GM23248 (cell line): ENCODE results near the gene SLC12A4.

ENCODE experiments used
- EZH2 ChIP-seq: fragments of 200-600 bp; sonication (generic); IDR thresholded peaks from 2 replicates; pipeline ENCODE4 v1.6.1; 2018; ENCODE audit warnings: antibody characterized with exemption, mild to moderate bottlenecking; ENCODE audit not compliant: insufficient read depth, poor library complexity, severe bottlenecking
- EZH2phosphoT487 ChIP-seq: fragments of 200-600 bp; sonication (generic); IDR thresholded peaks from 2 replicates; pipeline ENCODE4 v1.6.1; 2018; ENCODE audit warnings: antibody characterized with exemption, moderate library complexity, mild to moderate bottlenecking, low read depth; ENCODE audit not compliant: insufficient read depth

DNA sequence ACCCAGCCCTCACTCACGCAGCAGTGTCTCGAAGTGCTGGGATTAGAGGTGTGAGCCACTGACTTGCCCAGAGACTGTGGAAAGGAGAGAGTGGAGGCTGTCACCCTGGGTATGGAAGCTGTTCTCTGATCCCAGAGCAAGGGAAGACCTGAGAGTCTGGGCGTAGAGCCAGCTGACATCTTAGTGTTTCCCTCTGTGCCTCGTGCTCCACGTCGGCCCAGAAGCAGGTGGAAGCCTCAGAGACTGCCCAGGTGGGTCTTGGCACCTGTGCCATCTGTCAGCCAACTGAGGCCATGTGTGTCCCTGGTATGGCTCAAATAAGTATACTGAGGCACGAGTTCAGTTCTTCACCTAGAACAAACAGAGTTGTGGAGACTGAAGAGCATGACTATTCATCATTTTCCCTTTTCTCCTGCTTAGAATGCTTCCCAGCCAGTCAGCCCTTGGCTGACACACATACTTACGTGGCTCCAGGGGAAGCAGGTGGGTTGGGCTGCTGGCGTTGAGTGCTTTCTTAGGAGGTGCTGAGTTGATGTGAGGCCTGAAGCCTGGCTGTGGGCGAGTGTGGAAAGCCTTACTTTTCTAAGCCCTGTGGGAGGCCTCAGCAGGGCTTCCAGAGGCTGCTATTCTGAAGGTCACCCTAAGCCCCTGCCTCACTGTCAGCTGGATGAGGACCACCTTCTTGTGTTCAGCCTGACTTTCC is 44.9 kb downstream of the SLC12A4 start:
- TF ChIP-seq EZH2phosphoT487 (no peak), EZH2 (no peak)
